ENCODE measurements around the gene DPT.

DNA sequence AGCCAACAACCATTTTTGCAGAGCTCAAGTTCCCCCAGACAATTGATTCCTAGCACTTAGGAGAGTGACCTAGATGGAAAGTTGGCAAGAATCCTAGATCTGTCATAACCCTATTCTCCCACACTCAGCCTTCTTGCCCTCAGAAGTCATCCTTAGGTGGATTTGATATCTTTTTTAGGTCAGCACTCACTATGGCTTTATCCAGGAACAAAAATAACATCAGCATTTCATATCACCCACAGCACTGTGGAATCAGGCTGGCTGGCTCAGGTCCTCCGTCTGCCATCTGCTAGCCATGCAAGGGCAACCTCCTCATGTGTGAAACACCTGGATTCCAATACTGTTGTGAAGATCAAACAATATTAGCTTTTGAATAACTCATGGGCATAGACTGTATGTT is 6.0 kb downstream of the DPT start:
- TF ChIP-seq, protein P1, sequence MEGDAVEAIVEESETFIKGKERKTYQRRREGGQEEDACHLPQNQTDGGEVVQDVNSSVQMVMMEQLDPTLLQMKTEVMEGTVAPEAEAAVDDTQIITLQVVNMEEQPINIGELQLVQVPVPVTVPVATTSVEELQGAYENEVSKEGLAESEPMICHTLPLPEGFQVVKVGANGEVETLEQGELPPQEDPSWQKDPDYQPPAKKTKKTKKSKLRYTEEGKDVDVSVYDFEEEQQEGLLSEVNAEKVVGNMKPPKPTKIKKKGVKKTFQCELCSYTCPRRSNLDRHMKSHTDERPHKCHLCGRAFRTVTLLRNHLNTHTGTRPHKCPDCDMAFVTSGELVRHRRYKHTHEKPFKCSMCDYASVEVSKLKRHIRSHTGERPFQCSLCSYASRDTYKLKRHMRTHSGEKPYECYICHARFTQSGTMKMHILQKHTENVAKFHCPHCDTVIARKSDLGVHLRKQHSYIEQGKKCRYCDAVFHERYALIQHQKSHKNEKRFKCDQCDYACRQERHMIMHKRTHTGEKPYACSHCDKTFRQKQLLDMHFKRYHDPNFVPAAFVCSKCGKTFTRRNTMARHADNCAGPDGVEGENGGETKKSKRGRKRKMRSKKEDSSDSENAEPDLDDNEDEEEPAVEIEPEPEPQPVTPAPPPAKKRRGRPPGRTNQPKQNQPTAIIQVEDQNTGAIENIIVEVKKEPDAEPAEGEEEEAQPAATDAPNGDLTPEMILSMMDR (IDR thresholded peaks at IDR 0.05; ENCODE audit: low read length): no peak
- TF ChIP-seq EZH2 (optimal IDR thresholded peaks at IDR 0.05; ENCODE audit: low read depth, low read length): no peak
- no peak for TF ChIP-seq EZH2phosphoT487 (IDR thresholded peaks at IDR 0.05; ENCODE audit: low read length)

Measured in MM.1S (cell line).